OCI-LY3 (cell line): ENCODE measurements around the gene CEP131.

Experiments used
- H2AFZ ChIP-seq: fragments of 200-600, 300-600 bp; shearing (Covaris generic); 2 replicates; pipeline ENCODE4 v1.6.0; 2014; ENCODE audit warnings: antibody characterized with exemption, low read depth, low read length
- H3K27ac ChIP-seq: fragments of 200-600, 300-600 bp; sonication (generic); 2 replicates; pipeline ENCODE4 v1.5.1; 2014; ENCODE audit warnings: mild to moderate bottlenecking, low read length, moderate library complexity, mixed read lengths
- H3K27me3 ChIP-seq: fragments of 200-600, 300-600 bp; sonication (generic); 2 replicates; pipeline ENCODE4 v1.6.1; 2014; ENCODE audit warnings: low read depth, low read length, mixed read lengths
- H3K36me3 ChIP-seq: fragments of 200-600, 300-600 bp; sonication (generic); replicated peaks from 2 replicates; pipeline ENCODE3; 2014; ENCODE audit warnings: low read depth, low read length, mixed read lengths
- H3K4me1 ChIP-seq: fragments of 300-600, 200-600 bp; sonication (generic); 2 replicates; pipeline ENCODE4 v1.6.1; 2014; ENCODE audit warnings: low read length, mixed read lengths
- H3K4me2 ChIP-seq: fragments of 200-600, 300-600 bp; sonication (generic); 2 replicates; pipeline ENCODE4 v1.6.1; 2014; ENCODE audit warnings: low read length, mixed read lengths
- H3K4me3 ChIP-seq: fragments of 300-600, 200-600 bp; sonication (generic); 2 replicates; pipeline ENCODE4 v1.5.1; 2014; ENCODE audit warnings: antibody characterized with exemption, mild to moderate bottlenecking, low read length, moderate library complexity
- H3K79me2 ChIP-seq: fragments of 300-600, 200-600 bp; shearing (Covaris generic); 2 replicates; pipeline ENCODE4 v1.6.1; 2014; ENCODE audit warnings: mild to moderate bottlenecking, low read length, mixed read lengths
- H3K9ac ChIP-seq: fragments of 300-600, 200-600 bp; shearing (Covaris generic); 2 replicates; pipeline ENCODE4 v1.6.0; 2014; ENCODE audit warnings: mild to moderate bottlenecking, low read length, moderate library complexity
- H3K9me3 ChIP-seq: fragments of 200-600, 300-600 bp; shearing (Covaris generic); 2 replicates; pipeline ENCODE4 v1.6.1; 2014; ENCODE audit warnings: low read length, mixed read lengths; ENCODE audit not compliant: insufficient read depth
- H4K20me1 ChIP-seq: fragments of 200-600, 300-600 bp; sonication (generic); 2 replicates; pipeline ENCODE4 v1.6.1; 2016; ENCODE audit warnings: low read length, mixed read lengths; ENCODE audit not compliant: insufficient read depth
- CTCF ChIP-seq: fragments of 200-600, 300-600 bp; sonication (generic); IDR thresholded peaks from 2 replicates; pipeline ENCODE4 v1.5.1; 2014; ENCODE audit warnings: antibody characterized with exemption, low read length, low read depth
- EZH2phosphoT487 ChIP-seq: fragments of 200-600 bp; shearing (Covaris generic); IDR thresholded peaks from 2 replicates; pipeline ENCODE4 v1.6.1; 2018; ENCODE audit warnings: antibody characterized with exemption, mixed run types, low read depth

CEP131 gene

GRCh38 chr17:81159611-81160265 is 63.0 kb downstream of the CEP131 start:
- Histone ChIP-seq H3K9me3 (no peaks in the 10 kb centered on the region), H3K4me2 (no peak overlapping the region), H3K27ac (no peak overlapping the region), H2AFZ (no peak overlapping the region), H3K79me2 (no peaks in the 10 kb centered on the region), H4K20me1 (no peaks in the 10 kb centered on the region), H3K9ac (no peak overlapping the region), H3K36me3 (no peaks in the 10 kb centered on the region), H3K27me3 (no peaks in the 10 kb centered on the region), H3K4me1 (no peaks in the 10 kb centered on the region), H3K4me3 (no peak overlapping the region)
- no peak for TF ChIP-seq CTCF
- no peak for TF ChIP-seq EZH2phosphoT487

GRCh38 chr17:81158688-81159590 is 63.8 kb downstream of the CEP131 start:
- no peaks in the 10 kb centered on the region for H3K4me1 ChIP-seq
- no peaks in the 10 kb centered on the region for H4K20me1 ChIP-seq
- no peak for TF ChIP-seq CTCF
- no peak for TF ChIP-seq EZH2phosphoT487
- no peaks in the 10 kb centered on the region for H3K27me3 ChIP-seq
- no peaks in the 10 kb centered on the region for H3K9me3 ChIP-seq
- H3K9ac ChIP-seq, result no peak overlapping the region
- H3K4me2 ChIP-seq, result no peak overlapping the region
- H2AFZ ChIP-seq, result no peak overlapping the region
- no peaks in the 10 kb centered on the region for H3K79me2 ChIP-seq
- no peak overlapping the region for H3K4me3 ChIP-seq
- no peak overlapping the region for H3K27ac ChIP-seq
- no peaks in the 10 kb centered on the region for H3K36me3 ChIP-seq

DNA sequence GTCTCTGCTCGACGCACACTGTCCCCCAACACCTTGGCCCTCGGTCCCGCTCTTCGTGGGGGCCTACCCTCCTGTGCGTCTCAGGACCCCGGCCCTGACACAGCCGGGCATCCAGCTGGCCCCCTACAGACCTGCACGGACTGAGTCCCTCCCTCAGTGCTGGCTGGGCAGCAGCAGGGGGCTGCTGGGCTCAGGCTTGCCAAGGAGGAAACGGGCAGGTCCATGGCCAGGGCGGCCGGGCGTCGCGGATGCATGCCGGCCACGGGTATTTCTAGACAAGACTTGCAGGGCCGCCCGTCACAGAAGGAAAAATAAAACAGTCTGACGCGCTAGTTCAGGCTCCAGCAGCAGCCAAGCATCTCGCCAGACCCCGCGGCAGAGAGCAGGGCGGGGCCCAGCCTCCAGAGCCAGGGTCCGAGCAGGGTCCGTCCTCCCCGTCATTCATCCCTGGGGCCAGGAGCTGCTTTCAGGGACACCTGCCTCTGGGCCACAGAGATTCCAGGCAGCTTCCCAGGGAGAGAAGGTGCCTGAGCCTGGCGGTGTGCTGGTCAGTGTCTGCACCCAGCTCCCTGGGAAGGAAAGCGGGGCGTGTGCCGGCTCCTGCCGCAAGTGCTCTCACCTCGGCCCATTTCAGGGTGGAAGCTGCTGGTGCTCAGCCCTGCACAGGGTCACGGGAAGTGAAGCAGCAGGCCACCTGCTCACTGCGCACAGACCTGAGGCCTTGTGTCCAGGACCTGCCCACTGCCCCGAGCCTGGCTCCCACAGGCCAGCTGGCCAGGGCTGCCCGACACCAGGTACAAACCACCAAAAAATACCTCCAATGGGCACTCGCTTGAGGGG is 64.7 kb downstream of the CEP131 start:
- peaks cover 5% of the 10 kb centered on the region; the same call in 1 of the 2 replicates for H3K27me3 ChIP-seq
- no peak overlapping the region for H2AFZ ChIP-seq
- H3K27ac ChIP-seq, result no peak overlapping the region
- TF ChIP-seq CTCF (no peak), EZH2phosphoT487 (no peak)
- H3K9ac ChIP-seq, result no peak overlapping the region
- H3K79me2 ChIP-seq, result no peaks in the 10 kb centered on the region
- no peaks in the 10 kb centered on the region for H3K9me3 ChIP-seq
- no peaks in the 10 kb centered on the region for H3K36me3 ChIP-seq
- no peaks in the 10 kb centered on the region for H3K4me1 ChIP-seq
- no peaks in the 10 kb centered on the region for H4K20me1 ChIP-seq
- no peak overlapping the region for H3K4me3 ChIP-seq
- H3K4me2 ChIP-seq, result no peak overlapping the region
